BJ (cell line): ENCODE data around the gene DAPK3. TPM values are rescaled to one million over a fixed set of nuclear protein-coding genes. Genes with fewer than 3 reads are reported as not detected.

Source experiments
- CTCF ChIA-PET: fragments of 350-600 bp; formaldehyde crosslinking; extraction: SDS; loops from one replicate; lab custom pipeline; 2021; ENCODE audit warnings: antibody characterized with exemption, inconsistent platforms; lab: Yijun Ruan, JAX
- POLR2A ChIA-PET: fragments of 300-600 bp; sonication (Branson Sonifier 250); formaldehyde crosslinking; extraction: SDS; loops from one replicate; lab custom pipeline; 2021; ENCODE audit warnings: antibody characterized with exemption; lab: Charles Lee
- DNase-seq: peaks from one replicate; pipeline ENCODE4 v3.0.0-alpha.2; 2011; ENCODE audit warnings: low read depth
- H3K27me3 ChIP-seq: 2 replicates; pipeline ENCODE4 v1.6.0; 2011; ENCODE audit warnings: low read length; ENCODE audit not compliant: control insufficient read depth, insufficient read depth
- H3K36me3 ChIP-seq: 2 replicates; pipeline ENCODE4 v1.5.1; 2011; ENCODE audit warnings: low read length; ENCODE audit not compliant: control insufficient read depth, insufficient read depth
- H3K4me3 ChIP-seq: 2 replicates; pipeline ENCODE4 v1.5.1; 2011; ENCODE audit warnings: low read depth, mild to moderate bottlenecking, control low read depth, low read length
- polyA plus RNA-seq: library from polyadenylated mRNA; depleted of rRNA; stranded (reverse); fragments of >200 nt; gene quantifications from 2 replicates; pipeline ENCODE4 v1.2.3, GENCODE V29; 2011; rRNA removed
- small RNA-seq: library from RNA; depleted of rRNA; stranded (forward); fragments of <200 nt; gene quantifications from one replicate; pipeline ENCODE3, GENCODE V24; 2012; ENCODE audit warnings: low replicate concordance, low read depth; ENCODE audit not compliant: insufficient read length
- TF ChIP-seq, protein P1 (sequence below): IDR thresholded peaks from 2 replicates; pipeline ENCODE4 v1.5.1; 2011; ENCODE audit warnings: low read depth, mild to moderate bottlenecking, control low read depth, inconsistent platforms, low read length, moderate library complexity; ENCODE audit not compliant: insufficient read depth

DAPK3 gene
- polyA plus RNA-seq, 1 experiment, result 178 TPM

DNA sequence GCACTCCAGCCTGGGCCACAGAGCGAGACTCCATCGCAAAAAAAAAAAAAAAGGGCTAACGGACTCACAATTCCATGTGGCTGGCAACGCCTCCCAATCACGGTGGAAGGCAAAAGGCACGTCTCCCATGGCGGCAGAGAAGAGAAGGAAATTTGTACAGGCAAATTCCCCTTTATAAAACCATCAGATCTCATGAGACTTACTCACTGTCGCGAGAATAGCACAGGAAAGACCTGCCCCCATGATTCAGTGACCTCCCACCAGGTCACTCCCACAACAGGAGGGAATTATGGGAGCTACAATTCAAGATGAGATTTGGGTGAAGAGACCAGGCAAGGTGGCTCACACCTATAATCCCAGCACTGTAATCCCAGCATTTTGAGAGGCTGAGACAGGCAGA lies 56.7 kb downstream of the DAPK3 start:
- Histone ChIP-seq H3K4me3 (no peak overlapping the region), H3K36me3 (no peaks in the 10 kb centered on the region), H3K27me3 (no peaks in the 10 kb centered on the region)
- TF ChIP-seq, protein P1, sequence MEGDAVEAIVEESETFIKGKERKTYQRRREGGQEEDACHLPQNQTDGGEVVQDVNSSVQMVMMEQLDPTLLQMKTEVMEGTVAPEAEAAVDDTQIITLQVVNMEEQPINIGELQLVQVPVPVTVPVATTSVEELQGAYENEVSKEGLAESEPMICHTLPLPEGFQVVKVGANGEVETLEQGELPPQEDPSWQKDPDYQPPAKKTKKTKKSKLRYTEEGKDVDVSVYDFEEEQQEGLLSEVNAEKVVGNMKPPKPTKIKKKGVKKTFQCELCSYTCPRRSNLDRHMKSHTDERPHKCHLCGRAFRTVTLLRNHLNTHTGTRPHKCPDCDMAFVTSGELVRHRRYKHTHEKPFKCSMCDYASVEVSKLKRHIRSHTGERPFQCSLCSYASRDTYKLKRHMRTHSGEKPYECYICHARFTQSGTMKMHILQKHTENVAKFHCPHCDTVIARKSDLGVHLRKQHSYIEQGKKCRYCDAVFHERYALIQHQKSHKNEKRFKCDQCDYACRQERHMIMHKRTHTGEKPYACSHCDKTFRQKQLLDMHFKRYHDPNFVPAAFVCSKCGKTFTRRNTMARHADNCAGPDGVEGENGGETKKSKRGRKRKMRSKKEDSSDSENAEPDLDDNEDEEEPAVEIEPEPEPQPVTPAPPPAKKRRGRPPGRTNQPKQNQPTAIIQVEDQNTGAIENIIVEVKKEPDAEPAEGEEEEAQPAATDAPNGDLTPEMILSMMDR, result no peak
- POLR2A ChIA-PET, result no interaction called here
- DNase-seq, result no peak
- CTCF ChIA-PET, result no interaction called here

DNA sequence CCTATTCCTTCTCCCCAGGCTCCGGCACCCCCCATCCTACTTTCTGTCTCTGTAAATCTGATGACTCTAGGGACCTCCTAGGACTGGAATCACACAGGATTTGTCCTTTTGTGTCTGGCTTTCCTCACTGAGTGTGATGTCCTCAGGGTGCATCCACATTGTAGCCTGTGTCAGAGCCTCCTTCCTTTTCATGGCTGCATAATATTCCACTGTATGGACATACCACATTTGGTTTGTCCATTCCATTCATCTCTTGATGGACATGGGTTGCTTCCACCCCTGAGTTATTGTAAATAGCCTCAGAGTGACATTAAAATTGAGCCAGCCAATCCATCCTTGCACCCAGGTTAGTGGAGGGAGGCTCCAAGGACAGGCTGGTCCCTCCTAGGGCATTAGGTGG lies 60.8 kb downstream of the DAPK3 start:
- POLR2A ChIA-PET, result no interaction called here

More for the DNA sequence above, 60.8 kb downstream of the DAPK3 start:
- TF ChIP-seq, protein P1, result no peak
- CTCF ChIA-PET, result interaction anchor here (0.6 kb wide), 1 partner anchor 75 kb away, joined by 3 read pairs; the partner anchor contains the start of gene EEF2
- no peaks in the 10 kb centered on the region for H3K27me3 ChIP-seq
- H3K36me3 ChIP-seq, result no peaks in the 10 kb centered on the region
- no peak overlapping the region for H3K4me3 ChIP-seq
- no peak for DNase-seq

Small RNA genes within 50 kb of the gene (small RNA-seq; reads per million reads assigned to genes)
- gene RN7SL202P (not detected), gene SNORD37 (214 reads per million, percentile 94 among the genes with 10 or more reads in this experiment)

Other genes starting within 250 kb of the DAPK3 start
- gene APBA3, start 209.4 kb downstream of the DAPK3 start, polyA plus RNA-seq, result 7.7 and 12.4 TPM in 2 replicates
- 70.1 and 77.7 TPM in 2 replicates for gene MRPL54, start 208.4 kb downstream of the DAPK3 start, polyA plus RNA-seq
- gene RAX2, start 198.9 kb downstream of the DAPK3 start, polyA plus RNA-seq, result not detected in 2 replicates
- gene MATK, start 184.7 kb downstream of the DAPK3 start, polyA plus RNA-seq, result not detected in 2 replicates
- 0.15 TPM in 1 of 2 replicates, not detected in the other for gene ZFR2, start 102.1 kb downstream of the DAPK3 start, polyA plus RNA-seq
- 0.01 TPM in 1 of 2 replicates, not detected in the other for gene ATCAY, start 90.4 kb downstream of the DAPK3 start, polyA plus RNA-seq
- not detected in 2 replicates for gene NMRK2, start 38.0 kb downstream of the DAPK3 start, polyA plus RNA-seq
- gene EEF2, start 14.4 kb upstream of the DAPK3 start, polyA plus RNA-seq, result 1,661 and 2,469 TPM in 2 replicates
- gene PIAS4, start 36.6 kb upstream of the DAPK3 start, polyA plus RNA-seq, result 10.9 and 18.2 TPM in 2 replicates
- gene ZBTB7A, start 95.8 kb upstream of the DAPK3 start, polyA plus RNA-seq, result 4.2 and 7.5 TPM in 2 replicates
- gene MAP2K2, start 153.0 kb upstream of the DAPK3 start, polyA plus RNA-seq, result 76.9 and 143 TPM in 2 replicates
- gene CREB3L3, start 182.5 kb upstream of the DAPK3 start, polyA plus RNA-seq, result not detected in 2 replicates
- gene SIRT6, start 211.5 kb upstream of the DAPK3 start, polyA plus RNA-seq, result 14.6 and 22.3 TPM in 2 replicates
- gene ANKRD24, start 211.6 kb upstream of the DAPK3 start, polyA plus RNA-seq, result 0.22 and 0.25 TPM in 2 replicates